ENCODE results near the gene GPHN. TPM values are rescaled to one million over a fixed set of nuclear protein-coding genes. Genes with fewer than 3 reads are reported as not detected.
A peak's percentile ranks its signal among the peaks of the same experiment; 100 is the strongest.

Gene GPHN
- total and polyA plus RNA-seq, 4 experiments from 2014 or later: 9.0 to 18.8 (median 14.9) TPM

- H3K4me3 ChIP-seq (ENCODE audit: low read length in 2 of 2): no peak overlapping the region
- H3K27ac ChIP-seq (ENCODE audit: low read depth, low read length): no peak overlapping the region
- peaks cover 15% of the 10 kb centered on the region for H3K4me1 ChIP-seq (ENCODE audit: insufficient read depth, low read length)
- H3K4me1 Mint-ChIP-seq: peaks cover 17 to 33% (median 19%) of the 10 kb centered on the region in 4 donors
- POLR2A ChIA-PET (ENCODE audit: partially characterized antibody): interaction anchor here (0.7 kb wide), 1 partner anchor 9 kb away, joined by 3 read pairs; no protein-coding TSS in a partner anchor
- H3K9me3 ChIP-seq (ENCODE audit: control insufficient read depth in 1 of 2, low read length in 2 of 2): no peaks in the 10 kb centered on the region
- peaks cover 0 to 20% (median 6%) of the 10 kb centered on the region in 8 donors for H3K9me3 Mint-ChIP-seq
- DNase-seq: no peak
- H3K27me3 ChIP-seq (ENCODE audit: insufficient read depth, low read length): no peaks in the 10 kb centered on the region
- H3K36me3 Mint-ChIP-seq: peaks cover 9 to 12% of the 10 kb centered on the region in 2 donors
- H3K27me3 Mint-ChIP-seq: no peaks in the 10 kb centered on the region
- H3K27ac Mint-ChIP-seq: peak overlapping the region in 1 of 7 donors; percentile 80
- H3K4me3 Mint-ChIP-seq: no peak overlapping the region
- no peaks in the 10 kb centered on the region for H3K36me3 ChIP-seq (ENCODE audit: insufficient read depth, low read length)
- intact Hi-C loops (cut with micrococcal nuclease): no loop called here
- CTCF ChIA-PET (ENCODE audit: partially characterized antibody): no interaction called here
Measured at GRCh38 chr14:66650491-66650911, 142.6 kb downstream of the GPHN start.

- Mint-ChIP-seq H3K9me3 (peaks cover 0 to 32% (median 17%) of the 10 kb centered on the region in 8 donors), H3K27me3 (no peaks in the 10 kb centered on the region), H3K4me3 (no peak overlapping the region), H3K27ac (no peak overlapping the region), H3K36me3 (peaks cover 13 to 15% of the 10 kb centered on the region in 2 donors), H3K4me1 (peaks cover 15 to 27% (median 17%) of the 10 kb centered on the region in 4 donors)
- ChIA-PET CTCF (ENCODE audit: partially characterized antibody) (no interaction called here), POLR2A (ENCODE audit: partially characterized antibody) (no interaction called here)
- intact Hi-C loops (cut with micrococcal nuclease): no loop called here
- no peak overlapping the region for H3K4me3 ChIP-seq (ENCODE audit: low read length in 2 of 2)
- H3K27ac ChIP-seq (ENCODE audit: low read depth, low read length): no peak overlapping the region
- H3K36me3 ChIP-seq (ENCODE audit: insufficient read depth, low read length): no peaks in the 10 kb centered on the region
- peaks cover 15% of the 10 kb centered on the region for H3K4me1 ChIP-seq (ENCODE audit: insufficient read depth, low read length)
- H3K9me3 ChIP-seq (ENCODE audit: control insufficient read depth in 1 of 2, low read length in 2 of 2): no peaks in the 10 kb centered on the region
- DNase-seq: no peak
- H3K27me3 ChIP-seq (ENCODE audit: insufficient read depth, low read length): no peaks in the 10 kb centered on the region
Measured at GRCh38 chr14:66651536-66652220, 143.7 kb downstream of the GPHN start.

- DNase-seq: no peak
- no peak overlapping the region for H3K4me3 ChIP-seq (ENCODE audit: low read length in 2 of 2)
- POLR2A ChIA-PET (ENCODE audit: partially characterized antibody): no interaction called here
- no peaks in the 10 kb centered on the region for H3K27me3 Mint-ChIP-seq
- H3K27me3 ChIP-seq (ENCODE audit: insufficient read depth, low read length): no peaks in the 10 kb centered on the region
- no peaks in the 10 kb centered on the region for H3K36me3 ChIP-seq (ENCODE audit: insufficient read depth, low read length)
- no peak overlapping the region for H3K27ac ChIP-seq (ENCODE audit: low read depth, low read length)
- H3K4me1 ChIP-seq (ENCODE audit: insufficient read depth, low read length): peaks cover 15% of the 10 kb centered on the region
- peaks cover 0 to 4% of the 10 kb centered on the region in 2 donors for H3K9me3 ChIP-seq (ENCODE audit: control insufficient read depth in 1 of 2, low read length in 2 of 2)
- intact Hi-C loops (cut with micrococcal nuclease): no loop called here
- CTCF ChIA-PET (ENCODE audit: partially characterized antibody): no interaction called here
- peaks cover 14 to 15% of the 10 kb centered on the region in 2 donors for H3K36me3 Mint-ChIP-seq
- H3K27ac Mint-ChIP-seq: no peak overlapping the region
- peaks cover 2 to 39% (median 25%) of the 10 kb centered on the region in 8 donors for H3K9me3 Mint-ChIP-seq
- no peak overlapping the region for H3K4me3 Mint-ChIP-seq
- H3K4me1 Mint-ChIP-seq: peaks cover 15 to 27% (median 17%) of the 10 kb centered on the region in 4 donors
Measured at GRCh38 chr14:66652525-66653106, 144.7 kb downstream of the GPHN start.

GRCh38 chr14:66657780-66658179 is 149.8 kb downstream of the GPHN start:
- intact Hi-C loops (cut with micrococcal nuclease): no loop called here
- Mint-ChIP-seq H3K9me3 (peaks cover 2 to 70% (median 46%) of the 10 kb centered on the region in 8 donors), H3K36me3 (peaks cover 18 to 37% of the 10 kb centered on the region in 2 donors), H3K27me3 (no peaks in the 10 kb centered on the region), H3K27ac (no peak overlapping the region), H3K4me3 (no peak overlapping the region), H3K4me1 (peaks cover 0 to 3% (median 0%) of the 10 kb centered on the region in 4 donors)
- no peaks in the 10 kb centered on the region for H3K4me1 ChIP-seq (ENCODE audit: insufficient read depth, low read length)
- no peaks in the 10 kb centered on the region for H3K36me3 ChIP-seq (ENCODE audit: insufficient read depth, low read length)
- no peak overlapping the region for H3K4me3 ChIP-seq (ENCODE audit: low read length in 2 of 2)
- DNase-seq: no peak
- ChIA-PET POLR2A (ENCODE audit: partially characterized antibody) (no interaction called here), CTCF (ENCODE audit: partially characterized antibody) (no interaction called here)
- peaks cover 0 to 6% of the 10 kb centered on the region in 2 donors for H3K9me3 ChIP-seq (ENCODE audit: control insufficient read depth in 1 of 2, low read length in 2 of 2)
- H3K27me3 ChIP-seq (ENCODE audit: insufficient read depth, low read length): no peaks in the 10 kb centered on the region
- H3K27ac ChIP-seq (ENCODE audit: low read depth, low read length): no peak overlapping the region

- no peak overlapping the region for H3K27ac Mint-ChIP-seq
- H3K36me3 ChIP-seq (ENCODE audit: insufficient read depth, low read length): no peaks in the 10 kb centered on the region
- peaks cover 0 to 3% of the 10 kb centered on the region in 2 donors for H3K9me3 ChIP-seq (ENCODE audit: control insufficient read depth in 1 of 2, low read length in 2 of 2)
- H3K9me3 Mint-ChIP-seq: peaks cover 0 to 66% (median 44%) of the 10 kb centered on the region in 8 donors
- H3K27ac ChIP-seq (ENCODE audit: low read depth, low read length): no peak overlapping the region
- ChIA-PET POLR2A (ENCODE audit: partially characterized antibody) (no interaction called here), CTCF (ENCODE audit: partially characterized antibody) (no interaction called here)
- no peaks in the 10 kb centered on the region for H3K27me3 ChIP-seq (ENCODE audit: insufficient read depth, low read length)
- H3K4me1 Mint-ChIP-seq: peaks cover 0 to 2% (median under 1%) of the 10 kb centered on the region in 4 donors
- intact Hi-C loops (cut with micrococcal nuclease): no loop called here
- H3K4me3 Mint-ChIP-seq: no peak overlapping the region
- H3K36me3 Mint-ChIP-seq: peaks cover 8 to 34% of the 10 kb centered on the region in 2 donors
- no peaks in the 10 kb centered on the region for H3K27me3 Mint-ChIP-seq
- no peak for DNase-seq
- H3K4me3 ChIP-seq (ENCODE audit: low read length in 2 of 2): no peak overlapping the region
- no peaks in the 10 kb centered on the region for H3K4me1 ChIP-seq (ENCODE audit: insufficient read depth, low read length)
Measured at GRCh38 chr14:66662374-66662773, 154.4 kb downstream of the GPHN start.

- ChIA-PET CTCF (ENCODE audit: partially characterized antibody) (no interaction called here), POLR2A (ENCODE audit: partially characterized antibody) (no interaction called here)
- Histone ChIP-seq H3K27ac (ENCODE audit: low read depth, low read length) (no peak overlapping the region), H3K4me1 (ENCODE audit: insufficient read depth, low read length) (no peaks in the 10 kb centered on the region), H3K36me3 (ENCODE audit: insufficient read depth, low read length) (no peaks in the 10 kb centered on the region), H3K9me3 (ENCODE audit: control insufficient read depth in 1 of 2, low read length in 2 of 2) (peaks cover 0 to 19% of the 10 kb centered on the region in 2 donors), H3K27me3 (ENCODE audit: insufficient read depth, low read length) (no peaks in the 10 kb centered on the region), H3K4me3 (ENCODE audit: low read length in 2 of 2) (no peak overlapping the region)
- Mint-ChIP-seq H3K27ac (no peak overlapping the region), H3K9me3 (peaks cover 3 to 87% (median 69%) of the 10 kb centered on the region in 8 donors), H3K36me3 (peaks cover 31 to 38% of the 10 kb centered on the region in 2 donors), H3K4me3 (no peak overlapping the region), H3K27me3 (no peaks in the 10 kb centered on the region), H3K4me1 (peaks cover 0 to 4% (median under 1%) of the 10 kb centered on the region in 4 donors)
- DNase-seq: no peak
- intact Hi-C loops (cut with micrococcal nuclease): no loop called here
Measured at GRCh38 chr14:66677780-66678179, 169.8 kb downstream of the GPHN start.

GRCh38 chr14:66680216-66680615 is 172.3 kb downstream of the GPHN start:
- no peak overlapping the region for H3K4me3 Mint-ChIP-seq
- Histone ChIP-seq H3K27ac (ENCODE audit: low read depth, low read length) (no peak overlapping the region), H3K9me3 (ENCODE audit: control insufficient read depth in 1 of 2, low read length in 2 of 2) (peaks cover 0 to 19% of the 10 kb centered on the region in 2 donors), H3K4me1 (ENCODE audit: insufficient read depth, low read length) (no peaks in the 10 kb centered on the region), H3K27me3 (ENCODE audit: insufficient read depth, low read length) (no peaks in the 10 kb centered on the region), H3K36me3 (ENCODE audit: insufficient read depth, low read length) (no peaks in the 10 kb centered on the region), H3K4me3 (ENCODE audit: low read length in 2 of 2) (no peak overlapping the region)
- POLR2A ChIA-PET (ENCODE audit: partially characterized antibody): no interaction called here
- CTCF ChIA-PET (ENCODE audit: partially characterized antibody): no interaction called here
- no peak overlapping the region for H3K27ac Mint-ChIP-seq
- H3K9me3 Mint-ChIP-seq: peaks cover 0 to 79% (median 55%) of the 10 kb centered on the region in 8 donors
- peaks cover 0 to 2% (median under 1%) of the 10 kb centered on the region in 4 donors for H3K4me1 Mint-ChIP-seq
- intact Hi-C loops (cut with micrococcal nuclease): no loop called here
- no peak for DNase-seq
- no peaks in the 10 kb centered on the region for H3K27me3 Mint-ChIP-seq
- H3K36me3 Mint-ChIP-seq: peaks cover 37 to 44% of the 10 kb centered on the region in 2 donors

Data from CD4-positive, alpha-beta memory T cell (primary cell).